Measurements from ENCODE around the gene ALK. TPM values are rescaled to one million over a fixed set of nuclear protein-coding genes. Genes with fewer than 3 reads are reported as not detected.

The ALK gene
- total RNA-seq, 1 experiment from 2014 or later = not detected

GRCh38 chr2:29910960-29911359 lies 10.4 kb downstream of the ALK start:
- H2BK12ac ChIP-seq (ENCODE audit: insufficient read length, low read depth, low read length) = no peak overlapping the region
- H2BK5ac ChIP-seq (ENCODE audit: insufficient read length, low read length) = no peak overlapping the region
- H4K8ac ChIP-seq (replicated peaks; ENCODE audit: insufficient read length, low read depth, low read length) = no peak overlapping the region
- H3K27me3 Mint-ChIP-seq (ENCODE audit: low read depth) = peaks cover 50% of the 10 kb centered on the region
- no peak for TF ChIP-seq CTCF (conservative IDR thresholded peaks at IDR 0.05)
- no peaks in the 10 kb centered on the region for H3K9me3 ChIP-seq (ENCODE audit: control insufficient read depth, low read depth, low read length)
- H3K9ac ChIP-seq (ENCODE audit: extremely low read depth, insufficient read length, low read length) = no peak overlapping the region
- H3K23ac ChIP-seq (ENCODE audit: insufficient read length, low read depth, low read length) = no peak overlapping the region
- H3K18ac ChIP-seq (ENCODE audit: insufficient read length, low read depth, low read length) = no peak overlapping the region
- no peak overlapping the region for H4K91ac ChIP-seq (ENCODE audit: insufficient read length, low read depth, low read length)
- H3K4me3 Mint-ChIP-seq = no peak overlapping the region
- H3K9me3 Mint-ChIP-seq = peaks cover 0 to 3% of the 10 kb centered on the region in 2 experiments; a peak in 1 of 5 replicates
- no peaks in the 10 kb centered on the region; a peak in 1 of 4 replicates for H3K4me1 Mint-ChIP-seq
- H3K56ac ChIP-seq (ENCODE audit: insufficient read length, low read depth, low read length) = no peak overlapping the region
- H3K36me3 Mint-ChIP-seq (ENCODE audit: insufficient read depth in 1 of 3, low read depth in 3 of 3) = no peaks in the 10 kb centered on the region
- no peaks in the 10 kb centered on the region for H3K23me2 ChIP-seq (ENCODE audit: insufficient read length, low read depth, low read length, poor library complexity, severe bottlenecking)
- H2BK120ac ChIP-seq (ENCODE audit: low read depth, low read length, poor library complexity, severe bottlenecking) = no peak overlapping the region
- H3K4me1 ChIP-seq (ENCODE audit: insufficient read depth, low read length) = no peaks in the 10 kb centered on the region
- H3K27me3 ChIP-seq (ENCODE audit: insufficient read depth, low read length) = no peaks in the 10 kb centered on the region
- no peak overlapping the region for H2BK20ac ChIP-seq (ENCODE audit: low read depth, low read length, poor library complexity, severe bottlenecking)
- no peaks in the 10 kb centered on the region for H3K79me2 ChIP-seq (ENCODE audit: insufficient read depth, low read length)
- H3K4ac ChIP-seq (ENCODE audit: low read depth, low read length) = no peak overlapping the region
- no peak overlapping the region for H4K5ac ChIP-seq (ENCODE audit: insufficient read length, low read depth, low read length)
- H2BK15ac ChIP-seq (ENCODE audit: low read depth, low read length) = no peak overlapping the region
- DNase-seq = no peak
- no peaks in the 10 kb centered on the region for H3K79me1 ChIP-seq (ENCODE audit: insufficient read depth, low read depth, low read length, poor library complexity, severe bottlenecking)
- H2AK5ac ChIP-seq (ENCODE audit: insufficient read length, low read length) = no peak overlapping the region
- no peak overlapping the region for H3K27ac Mint-ChIP-seq
- H3K14ac ChIP-seq (ENCODE audit: insufficient read depth, low read length) = no peak overlapping the region
- H2AFZ ChIP-seq (ENCODE audit: low read length) = no peak overlapping the region
- no CpG with 5 or more reads among the region's 1 CpG for WGBS (ENCODE audit: extremely low coverage, insufficient read length, low lambda C conversion rate)
- H3T11ph ChIP-seq (ENCODE audit: low read length) = no peak overlapping the region
- no peaks in the 10 kb centered on the region for H4K20me1 ChIP-seq (ENCODE audit: control insufficient read depth, insufficient read depth, insufficient read length)
- no peak overlapping the region for H3K27ac ChIP-seq (ENCODE audit: insufficient read length, low read depth, low read length)
- H3K4me2 ChIP-seq (ENCODE audit: insufficient read depth, insufficient read length, low read length) = no peak overlapping the region
